ENCODE data around the gene COPS2.

The COPS2 gene
- 102 to 199 (median 125) reads per million in 3 donors for total RNA-seq

GRCh38 chr15:49155110-49155833, at the start of gene COPS2:
Gene COPS2, minus strand, starts transcription at chr15:49155599. Its CDS starts 21 bp downstream, at chr15:49155578.
- H3K4me3 ChIP-seq (ENCODE audit: insufficient read depth, low read depth, low read length, poor library complexity, severe bottlenecking): peak within 1 kb of the TSS; percentile 82
- peaks cover 13% of the 10 kb centered on the region for H3K4me1 ChIP-seq (ENCODE audit: control insufficient read depth, insufficient read depth, low read length, poor library complexity, severe bottlenecking)
- peak; percentile 83 to 91 (median 91) for DNase-seq
- no peaks in the 10 kb centered on the region for H3K9me3 ChIP-seq (ENCODE audit: control insufficient read depth, low read length)
- H3K36me3 ChIP-seq (ENCODE audit: control insufficient read depth, insufficient read depth, low read length): no peaks in the 10 kb centered on the region
- no peaks in the 10 kb centered on the region for H3K27me3 ChIP-seq (replicated peaks; ENCODE audit: control insufficient read depth, insufficient read depth, low read length, poor library complexity, severe bottlenecking)
- peak within 1 kb of the TSS; percentile 86 for H3K27ac ChIP-seq (ENCODE audit: insufficient read depth, low read length, poor library complexity, severe bottlenecking)

DNA sequence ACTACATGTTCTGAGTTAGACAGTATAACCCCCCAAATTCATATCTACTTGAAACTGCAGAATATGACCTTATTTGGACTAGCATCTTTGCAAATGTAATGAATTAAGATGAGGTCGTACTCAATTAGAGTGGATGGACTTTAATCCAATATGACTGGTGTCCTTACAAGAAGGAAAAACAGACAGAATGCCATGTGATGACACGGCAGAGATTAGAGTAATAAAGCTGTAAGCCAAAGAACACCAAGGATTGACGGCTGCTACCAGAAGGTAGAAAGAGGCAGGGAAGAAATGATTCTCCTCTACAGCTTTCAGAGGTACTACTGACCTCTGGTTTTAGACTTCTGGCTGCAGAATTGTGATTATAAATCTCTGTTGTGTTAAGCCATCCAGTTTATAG, 44.9 kb upstream of the COPS2 start:
- no peak for DNase-seq

GRCh38 chr15:49199666-49200065, 44.3 kb upstream of the COPS2 start:
- Histone ChIP-seq H3K4me3 (ENCODE audit: insufficient read depth, low read depth, low read length, poor library complexity, severe bottlenecking) (no peak overlapping the region), H3K27ac (ENCODE audit: insufficient read depth, low read length, poor library complexity, severe bottlenecking) (no peak overlapping the region), H3K4me1 (ENCODE audit: control insufficient read depth, insufficient read depth, low read length, poor library complexity, severe bottlenecking) (no peaks in the 10 kb centered on the region), H3K9me3 (ENCODE audit: control insufficient read depth, low read length) (no peaks in the 10 kb centered on the region), H3K36me3 (ENCODE audit: control insufficient read depth, insufficient read depth, low read length) (peaks cover 6% of the 10 kb centered on the region), H3K27me3 (replicated peaks; ENCODE audit: control insufficient read depth, insufficient read depth, low read length, poor library complexity, severe bottlenecking) (no peaks in the 10 kb centered on the region)
- DNase-seq: no peak

More for the DNA sequence above, 44.9 kb upstream of the COPS2 start:
- no peak overlapping the region for H3K27ac ChIP-seq (ENCODE audit: insufficient read depth, low read length, poor library complexity, severe bottlenecking)
- no peaks in the 10 kb centered on the region for H3K9me3 ChIP-seq (ENCODE audit: control insufficient read depth, low read length)
- H3K4me3 ChIP-seq (ENCODE audit: insufficient read depth, low read depth, low read length, poor library complexity, severe bottlenecking): no peak overlapping the region
- no peaks in the 10 kb centered on the region for H3K27me3 ChIP-seq (replicated peaks; ENCODE audit: control insufficient read depth, insufficient read depth, low read length, poor library complexity, severe bottlenecking)
- H3K4me1 ChIP-seq (ENCODE audit: control insufficient read depth, insufficient read depth, low read length, poor library complexity, severe bottlenecking): no peaks in the 10 kb centered on the region
- peaks cover 6% of the 10 kb centered on the region for H3K36me3 ChIP-seq (ENCODE audit: control insufficient read depth, insufficient read depth, low read length)

DNA sequence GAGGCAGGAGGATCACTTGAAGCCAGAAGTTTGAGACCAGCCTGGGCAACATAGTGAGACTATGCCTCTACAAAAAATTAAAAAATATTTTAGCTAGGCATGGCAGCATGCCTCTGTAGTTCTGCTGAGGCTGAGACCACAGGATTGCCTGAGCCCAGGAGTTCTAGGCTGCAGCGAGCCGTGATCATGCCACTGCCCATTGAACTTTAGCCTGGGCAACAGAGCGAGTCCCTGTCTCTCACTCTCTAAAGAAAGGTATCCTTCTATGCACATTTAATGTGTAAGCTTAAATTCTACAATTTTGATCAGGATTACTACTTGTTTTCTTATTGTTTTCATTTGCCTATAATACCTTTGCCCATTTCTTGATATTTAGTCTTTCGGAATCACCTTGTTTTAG, 41.5 kb upstream of the COPS2 start:
- H3K27ac ChIP-seq (ENCODE audit: insufficient read depth, low read length, poor library complexity, severe bottlenecking): no peak overlapping the region
- H3K36me3 ChIP-seq (ENCODE audit: control insufficient read depth, insufficient read depth, low read length): no peaks in the 10 kb centered on the region
- H3K4me1 ChIP-seq (ENCODE audit: control insufficient read depth, insufficient read depth, low read length, poor library complexity, severe bottlenecking): no peaks in the 10 kb centered on the region
- H3K4me3 ChIP-seq (ENCODE audit: insufficient read depth, low read depth, low read length, poor library complexity, severe bottlenecking): no peak overlapping the region
- H3K9me3 ChIP-seq (ENCODE audit: control insufficient read depth, low read length): no peaks in the 10 kb centered on the region
- DNase-seq: no peak
- no peaks in the 10 kb centered on the region for H3K27me3 ChIP-seq (replicated peaks; ENCODE audit: control insufficient read depth, insufficient read depth, low read length, poor library complexity, severe bottlenecking)

DNA sequence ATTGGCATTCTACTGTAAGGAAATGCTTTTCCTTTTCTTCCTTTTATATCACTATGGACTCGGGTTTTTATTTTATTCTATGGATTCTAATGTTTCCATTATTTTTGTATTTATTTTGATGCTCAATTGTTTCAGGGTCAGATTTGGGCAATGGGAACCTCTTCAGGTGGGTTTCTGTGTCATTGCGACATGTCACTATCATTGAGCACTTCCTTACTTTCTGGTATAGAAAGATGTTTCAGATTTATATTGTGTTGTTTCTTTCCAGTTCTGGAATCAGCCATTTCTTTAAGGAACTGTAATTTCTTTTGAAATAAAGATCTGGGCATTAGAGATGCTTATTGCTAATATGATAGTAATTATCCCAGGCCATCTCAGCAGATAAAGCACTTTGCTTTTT, 36.5 kb upstream of the COPS2 start:
- no peaks in the 10 kb centered on the region for H3K9me3 ChIP-seq (ENCODE audit: control insufficient read depth, low read length)
- no peak overlapping the region for H3K27ac ChIP-seq (ENCODE audit: insufficient read depth, low read length, poor library complexity, severe bottlenecking)
- H3K4me3 ChIP-seq (ENCODE audit: insufficient read depth, low read depth, low read length, poor library complexity, severe bottlenecking): no peak overlapping the region
- no peaks in the 10 kb centered on the region for H3K27me3 ChIP-seq (replicated peaks; ENCODE audit: control insufficient read depth, insufficient read depth, low read length, poor library complexity, severe bottlenecking)
- no peaks in the 10 kb centered on the region for H3K36me3 ChIP-seq (ENCODE audit: control insufficient read depth, insufficient read depth, low read length)
- H3K4me1 ChIP-seq (ENCODE audit: control insufficient read depth, insufficient read depth, low read length, poor library complexity, severe bottlenecking): no peaks in the 10 kb centered on the region
- DNase-seq: no peak

DNA sequence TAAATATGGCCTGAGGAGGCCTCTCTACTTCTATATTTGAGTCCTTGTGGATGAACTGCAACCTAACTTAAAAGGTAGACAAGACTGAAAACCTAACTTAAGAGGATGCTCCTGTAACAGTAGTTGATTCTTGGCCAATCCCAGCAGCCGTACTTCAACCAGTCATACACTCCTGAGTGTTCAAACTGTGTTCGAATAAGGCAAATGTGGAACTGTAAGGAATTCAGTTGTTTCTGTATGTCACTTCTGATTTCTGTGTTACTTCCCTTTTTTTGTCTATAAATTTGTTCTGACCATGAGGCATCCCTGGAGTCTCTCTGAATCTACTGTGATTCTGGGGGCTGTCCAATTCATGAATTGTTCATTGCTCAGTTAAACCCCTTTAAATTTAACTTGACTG, 35.2 kb upstream of the COPS2 start:
- no peaks in the 10 kb centered on the region for H3K27me3 ChIP-seq (replicated peaks; ENCODE audit: control insufficient read depth, insufficient read depth, low read length, poor library complexity, severe bottlenecking)
- no peak overlapping the region for H3K27ac ChIP-seq (ENCODE audit: insufficient read depth, low read length, poor library complexity, severe bottlenecking)

DNA sequence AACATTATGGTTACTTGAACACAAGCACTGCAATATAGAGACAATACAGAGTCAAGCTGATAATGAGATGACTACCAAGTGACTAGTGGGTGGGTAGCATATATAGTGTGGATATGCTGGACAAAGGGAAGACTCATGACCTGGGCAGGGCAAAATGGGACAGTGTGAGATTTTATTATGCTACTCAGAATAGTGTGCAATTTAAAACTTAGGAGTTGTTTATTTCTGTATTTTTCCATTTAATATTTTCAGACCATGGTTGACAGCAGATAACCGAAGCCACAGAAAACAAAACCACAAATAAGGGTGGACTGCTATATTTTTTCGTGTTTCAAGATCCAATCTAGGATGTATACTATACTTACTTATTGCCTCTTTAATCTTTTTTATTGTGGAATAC, 34.2 kb upstream of the COPS2 start:
- no peaks in the 10 kb centered on the region for H3K27me3 ChIP-seq (replicated peaks; ENCODE audit: control insufficient read depth, insufficient read depth, low read length, poor library complexity, severe bottlenecking)
- H3K36me3 ChIP-seq (ENCODE audit: control insufficient read depth, insufficient read depth, low read length): no peaks in the 10 kb centered on the region
- H3K27ac ChIP-seq (ENCODE audit: insufficient read depth, low read length, poor library complexity, severe bottlenecking): no peak overlapping the region
- H3K4me1 ChIP-seq (ENCODE audit: control insufficient read depth, insufficient read depth, low read length, poor library complexity, severe bottlenecking): no peaks in the 10 kb centered on the region
- no peaks in the 10 kb centered on the region for H3K9me3 ChIP-seq (ENCODE audit: control insufficient read depth, low read length)
- no peak for DNase-seq
- H3K4me3 ChIP-seq (ENCODE audit: insufficient read depth, low read depth, low read length, poor library complexity, severe bottlenecking): no peak overlapping the region

More for the DNA sequence above, 35.2 kb upstream of the COPS2 start:
- H3K36me3 ChIP-seq (ENCODE audit: control insufficient read depth, insufficient read depth, low read length): no peaks in the 10 kb centered on the region
- H3K4me1 ChIP-seq (ENCODE audit: control insufficient read depth, insufficient read depth, low read length, poor library complexity, severe bottlenecking): no peaks in the 10 kb centered on the region
- no peaks in the 10 kb centered on the region for H3K9me3 ChIP-seq (ENCODE audit: control insufficient read depth, low read length)
- DNase-seq: no peak
- no peak overlapping the region for H3K4me3 ChIP-seq (ENCODE audit: insufficient read depth, low read depth, low read length, poor library complexity, severe bottlenecking)

DNA sequence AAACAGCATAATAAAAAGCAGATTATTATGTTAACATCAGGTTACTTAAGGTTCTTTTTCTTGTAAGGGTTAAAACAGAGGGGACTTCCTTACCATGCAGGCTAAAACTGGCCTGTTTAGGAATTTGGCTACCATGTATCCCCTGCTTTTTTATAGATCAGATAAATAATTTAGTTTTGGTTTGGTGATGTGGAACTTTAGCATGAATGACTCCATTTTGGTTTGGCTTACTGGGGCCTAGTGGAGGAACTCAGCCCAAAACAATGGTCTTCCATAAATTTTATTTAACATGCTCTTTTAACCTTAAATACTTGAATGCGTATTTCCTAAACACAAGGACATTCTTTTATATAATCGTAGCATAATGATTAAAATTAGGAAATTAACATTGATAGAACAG, 33.5 kb upstream of the COPS2 start:
- no peaks in the 10 kb centered on the region for H3K27me3 ChIP-seq (replicated peaks; ENCODE audit: control insufficient read depth, insufficient read depth, low read length, poor library complexity, severe bottlenecking)
- H3K9me3 ChIP-seq (ENCODE audit: control insufficient read depth, low read length): no peaks in the 10 kb centered on the region
- no peak for DNase-seq
- no peaks in the 10 kb centered on the region for H3K4me1 ChIP-seq (ENCODE audit: control insufficient read depth, insufficient read depth, low read length, poor library complexity, severe bottlenecking)
- no peak overlapping the region for H3K4me3 ChIP-seq (ENCODE audit: insufficient read depth, low read depth, low read length, poor library complexity, severe bottlenecking)
- H3K36me3 ChIP-seq (ENCODE audit: control insufficient read depth, insufficient read depth, low read length): no peaks in the 10 kb centered on the region
- H3K27ac ChIP-seq (ENCODE audit: insufficient read depth, low read length, poor library complexity, severe bottlenecking): no peak overlapping the region

GRCh38 chr15:49187549-49188245, 32.3 kb upstream of the COPS2 start:
- Histone ChIP-seq H3K27ac (ENCODE audit: insufficient read depth, low read length, poor library complexity, severe bottlenecking) (no peak overlapping the region), H3K36me3 (ENCODE audit: control insufficient read depth, insufficient read depth, low read length) (no peaks in the 10 kb centered on the region), H3K9me3 (ENCODE audit: control insufficient read depth, low read length) (no peaks in the 10 kb centered on the region), H3K4me1 (ENCODE audit: control insufficient read depth, insufficient read depth, low read length, poor library complexity, severe bottlenecking) (no peaks in the 10 kb centered on the region), H3K27me3 (replicated peaks; ENCODE audit: control insufficient read depth, insufficient read depth, low read length, poor library complexity, severe bottlenecking) (no peaks in the 10 kb centered on the region), H3K4me3 (ENCODE audit: insufficient read depth, low read depth, low read length, poor library complexity, severe bottlenecking) (no peak overlapping the region)
- DNase-seq: no peak

DNA sequence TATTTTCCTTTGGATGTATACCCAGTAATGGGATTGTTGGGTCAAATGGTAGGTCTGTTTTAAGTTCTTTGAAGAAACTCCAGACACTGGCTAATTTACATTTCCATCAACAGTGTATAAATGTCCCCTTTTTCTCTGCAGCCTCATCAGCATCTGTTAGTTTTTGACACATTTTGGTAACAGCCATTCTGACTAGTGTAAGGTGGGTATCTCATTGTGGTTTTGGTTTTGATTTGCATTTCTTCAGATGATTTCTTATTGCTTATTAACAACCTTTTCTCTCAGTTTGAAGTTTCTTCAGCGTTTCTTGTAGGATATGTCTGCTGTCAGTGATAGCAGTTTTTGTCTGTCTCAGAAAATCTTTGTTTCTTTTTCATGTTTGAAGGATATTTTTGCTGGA, 30.1 kb upstream of the COPS2 start:
- Histone ChIP-seq H3K27ac (ENCODE audit: insufficient read depth, low read length, poor library complexity, severe bottlenecking) (no peak overlapping the region), H3K9me3 (ENCODE audit: control insufficient read depth, low read length) (no peaks in the 10 kb centered on the region), H3K4me3 (ENCODE audit: insufficient read depth, low read depth, low read length, poor library complexity, severe bottlenecking) (no peak overlapping the region), H3K36me3 (ENCODE audit: control insufficient read depth, insufficient read depth, low read length) (no peaks in the 10 kb centered on the region), H3K4me1 (ENCODE audit: control insufficient read depth, insufficient read depth, low read length, poor library complexity, severe bottlenecking) (no peaks in the 10 kb centered on the region), H3K27me3 (replicated peaks; ENCODE audit: control insufficient read depth, insufficient read depth, low read length, poor library complexity, severe bottlenecking) (no peaks in the 10 kb centered on the region)
- no peak for DNase-seq
